ENCODE data around the gene FSTL3.
"Not testable (repeated sequence)": the region's sequence is repeated elsewhere in the genome, so short reads cannot be mapped to it uniquely, and the experiment has no call there.

FSTL3 gene

GRCh38 chr19:718991-719512 lies 42.9 kb downstream of the FSTL3 start:
- no peak for DNase-seq

DNA sequence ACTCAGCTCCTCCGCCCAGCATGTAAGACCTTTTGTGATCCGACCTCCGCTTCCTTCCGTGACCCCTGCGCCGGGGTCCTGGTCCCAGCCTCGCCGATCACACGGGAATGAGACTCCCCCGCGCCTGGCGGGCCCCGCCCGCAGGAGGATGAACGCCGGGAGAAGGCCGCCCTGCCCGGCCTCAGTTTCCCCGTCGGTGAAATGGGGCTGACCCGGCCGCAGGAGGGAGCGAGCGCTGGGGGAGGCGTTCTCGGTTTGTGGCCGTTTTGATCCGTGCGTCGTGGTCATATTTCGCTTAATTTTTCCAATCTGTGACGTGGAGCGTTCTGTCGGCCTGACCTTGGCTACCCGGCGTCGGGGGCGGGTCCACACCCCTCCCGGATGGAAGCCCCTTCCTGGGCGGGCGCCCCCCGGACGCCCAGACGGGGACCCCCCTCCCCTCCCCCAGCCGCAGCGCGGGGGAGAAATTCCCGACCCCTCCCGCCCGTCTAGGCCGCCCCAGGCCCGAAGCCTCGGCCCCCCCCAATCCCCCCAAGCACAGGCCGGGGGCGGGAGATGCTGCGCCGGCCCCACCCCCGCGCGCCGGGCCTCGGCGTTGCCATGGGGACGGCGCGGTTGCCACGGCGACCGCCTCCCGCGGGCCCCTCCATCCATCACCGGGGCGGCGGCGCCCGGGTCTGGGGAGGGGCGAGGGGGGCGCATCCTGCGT lies 43.6 kb downstream of the FSTL3 start:
- no peak for DNase-seq

DNA sequence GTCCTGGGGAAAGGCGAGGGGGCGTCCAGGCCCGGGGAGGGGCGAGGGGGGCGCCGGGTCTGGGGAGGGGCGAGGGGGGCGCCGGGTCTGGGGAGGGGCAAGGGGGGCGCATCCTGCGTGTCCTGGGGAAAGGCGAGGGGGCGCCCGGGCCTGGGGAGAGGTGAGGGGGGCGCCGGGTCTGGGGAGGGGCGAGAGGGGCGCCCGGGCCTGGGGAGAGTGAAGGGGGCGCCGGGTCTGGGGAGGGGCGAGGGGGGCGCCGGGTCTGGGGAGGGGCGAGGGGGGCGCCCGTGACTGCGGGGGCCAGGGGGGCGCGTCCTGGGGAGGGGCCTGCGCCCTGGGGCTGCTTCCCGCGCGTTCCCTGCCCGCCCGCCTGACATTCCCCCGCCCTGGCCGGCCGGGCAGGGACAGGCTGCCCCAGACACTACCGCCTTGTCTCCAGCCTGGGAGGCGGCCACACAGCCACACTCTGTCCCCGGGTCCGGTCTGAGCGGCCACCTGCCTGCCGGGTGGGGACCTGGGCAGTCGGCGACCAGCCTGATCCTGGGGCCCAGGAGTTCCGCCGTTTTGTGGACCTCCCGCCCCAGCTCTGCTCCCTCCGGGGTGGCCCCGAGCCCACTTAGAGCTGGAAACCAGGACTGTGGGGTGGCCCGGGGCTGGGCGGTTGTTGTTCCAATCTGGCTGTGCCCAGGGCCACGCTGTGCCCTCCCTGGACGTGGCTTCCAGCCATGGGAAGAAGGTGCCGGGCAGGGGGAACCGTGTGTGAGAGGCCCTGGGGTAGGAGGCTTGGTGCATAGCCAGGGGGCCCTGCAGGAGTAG lies 44.4 kb downstream of the FSTL3 start:
- no peak for DNase-seq

- DNase-seq, result no peak
Observed at GRCh38 chr19:722553-723101, 46.4 kb downstream of the FSTL3 start.

DNA sequence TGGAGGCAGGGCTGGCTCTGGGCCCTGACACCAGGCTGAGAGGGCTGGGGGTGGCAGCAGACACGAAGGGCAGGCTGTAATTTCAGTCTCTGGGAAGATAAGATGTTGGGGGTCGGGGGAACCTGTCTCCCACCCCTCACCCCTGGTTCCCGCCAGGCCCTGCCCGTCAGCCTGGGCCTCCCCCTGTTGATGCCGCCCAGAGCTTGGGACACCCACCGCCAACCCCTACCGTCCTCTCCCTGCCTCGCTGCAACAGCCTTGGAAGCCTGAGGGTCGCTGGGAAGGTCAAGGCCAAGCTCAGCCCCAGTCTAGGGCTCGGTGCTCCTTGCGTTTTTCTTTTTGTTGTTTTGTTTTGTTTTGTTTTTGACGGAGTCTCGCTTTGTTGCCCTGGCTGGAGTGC lies 47.1 kb downstream of the FSTL3 start:
- DNase-seq, result no peak

- DNase-seq, result no peak
Observed at GRCh38 chr19:723714-724113, 47.5 kb downstream of the FSTL3 start.

- DNase-seq, result no peak
Observed at GRCh38 chr19:725461-726089, 49.4 kb downstream of the FSTL3 start.

GRCh38 chr19:726993-727956 lies 51.1 kb downstream of the FSTL3 start:
- no peak for DNase-seq

DNA sequence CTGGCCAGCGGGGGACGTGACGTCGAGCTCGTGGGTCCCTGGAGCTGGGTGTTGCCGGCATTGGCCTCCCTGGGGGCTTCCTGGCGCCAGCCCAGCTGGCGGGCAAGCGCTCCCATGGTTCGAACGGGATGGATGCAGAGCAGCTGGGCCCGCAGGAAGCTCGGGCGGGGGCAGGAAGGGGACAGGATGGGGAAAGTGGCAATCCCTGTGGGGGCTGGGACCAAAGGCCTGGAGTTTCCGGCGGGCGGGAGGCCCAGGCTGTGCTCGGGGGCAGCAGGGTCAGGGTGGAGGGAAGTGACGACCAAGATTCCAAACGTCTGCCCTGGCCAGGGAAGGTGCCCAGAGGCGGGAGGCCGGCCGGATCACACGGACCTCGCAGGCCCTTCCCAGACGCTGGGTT lies 51.8 kb downstream of the FSTL3 start:
- DNase-seq, result no peak

GRCh38 chr19:729564-729963 lies 53.4 kb downstream of the FSTL3 start:
- DNase-seq, result not testable (repeated sequence)

- no peak for DNase-seq
Observed at GRCh38 chr19:729965-730668, 53.9 kb downstream of the FSTL3 start.

GRCh38 chr19:731000-731399 lies 54.8 kb downstream of the FSTL3 start:
- DNase-seq, result no peak

GRCh38 chr19:732148-733069 lies 56.2 kb downstream of the FSTL3 start:
- no peak for DNase-seq
